Measurements from ENCODE around the gene CFAP20DC. TPM values are rescaled to one million over a fixed set of nuclear protein-coding genes. Genes with fewer than 3 reads are reported as not detected.

The CFAP20DC gene
- total and polyA plus RNA-seq, 2 of the 13 experiments (the other 11 are each of a cell fraction or from before 2014, with no cell fraction given) = not detected

GRCh38 chr3:58864480-58864879 lies 185.3 kb downstream of the CFAP20DC start:
- Histone ChIP-seq H3K36me3 (replicated peaks in 1 of 2; ENCODE audit: control insufficient read depth in 1 of 2, insufficient read depth in 2 of 2, low read length in 2 of 2) (no peaks in the 10 kb centered on the region), H3K4me1 (ENCODE audit: insufficient read depth, low read length) (no peaks in the 10 kb centered on the region), H3K4me3 (replicated peaks in 1 of 3; ENCODE audit: insufficient read depth in 1 of 3, low read depth in 2 of 3, low read length in 3 of 3) (no peak overlapping the region), H3K79me2 (ENCODE audit: insufficient read depth, low read length) (no peaks in the 10 kb centered on the region), H3K27ac (ENCODE audit: extremely low read length, insufficient read depth, low read length) (no peak overlapping the region), H3K4me2 (ENCODE audit: low read depth, low read length) (no peak overlapping the region), H4K20me1 (ENCODE audit: insufficient read depth, low read length) (no peaks in the 10 kb centered on the region), H3K9me3 (ENCODE audit: low read length) (no peaks in the 10 kb centered on the region), H3K27me3 (ENCODE audit: control insufficient read depth in 1 of 2, insufficient read depth in 2 of 2, low read length in 2 of 2) (no peaks in the 10 kb centered on the region), H2AFZ (ENCODE audit: low read length) (no peak overlapping the region), H3K9ac (ENCODE audit: insufficient read depth, low read depth, low read length) (no peak overlapping the region)
- no peak for TF ChIP-seq TOPORS (CRISPR knock-in tag; IDR thresholded peaks at IDR 0.05)
- no peak for TF ChIP-seq SNAPC5 (CRISPR knock-in tag; IDR thresholded peaks at IDR 0.05; ENCODE audit: borderline replicate concordance)
- no peak for TF ChIP-seq ZNF512B (CRISPR knock-in tag; IDR thresholded peaks at IDR 0.05; ENCODE audit: borderline replicate concordance)
- TF ChIP-seq RBAK (CRISPR knock-in tag; IDR thresholded peaks at IDR 0.05) = no peak
- TF ChIP-seq POLR2G (IDR thresholded peaks at IDR 0.05; ENCODE audit: low read depth, low read length) = no peak
- no peak for TF ChIP-seq LBX2 (CRISPR knock-in tag; IDR thresholded peaks at IDR 0.05; ENCODE audit: borderline replicate concordance)
- no peak for TF ChIP-seq SSRP1 (CRISPR knock-in tag; IDR thresholded peaks at IDR 0.05)
- no peak for TF ChIP-seq PAF1 (CRISPR knock-in tag; IDR thresholded peaks at IDR 0.05)
- TF ChIP-seq ZNF713 (CRISPR knock-in tag; IDR thresholded peaks at IDR 0.05) = no peak
- no peak for TF ChIP-seq BCLAF1 (IDR thresholded peaks at IDR 0.05)
- no peak for TF ChIP-seq SYNCRIP (IDR thresholded peaks at IDR 0.05; ENCODE audit: insufficient read depth, low read depth, low read length)
- no peak for TF ChIP-seq ZNF607 (CRISPR knock-in tag; IDR thresholded peaks at IDR 0.05; ENCODE audit: borderline replicate concordance)
- TF ChIP-seq MXI1 (IDR thresholded peaks at IDR 0.05; ENCODE audit: borderline replicate concordance, low read depth, low read length) = no peak
- TF ChIP-seq SKIL (CRISPR knock-in tag; IDR thresholded peaks at IDR 0.05; ENCODE audit: borderline replicate concordance) = no peak
- TF ChIP-seq CREBL2 (CRISPR knock-in tag; IDR thresholded peaks at IDR 0.05; ENCODE audit: borderline replicate concordance) = no peak
- TF ChIP-seq BORCS8-MEF2B (CRISPR knock-in tag; IDR thresholded peaks at IDR 0.05) = no peak
- TF ChIP-seq ZNF761 (CRISPR knock-in tag; conservative IDR thresholded peaks at IDR 0.05) = no peak
- no peak for TF ChIP-seq ZNF549 (CRISPR knock-in tag; IDR thresholded peaks at IDR 0.05)
- BruUV-seq (replicated peaks) = no TSS peak
- intact Hi-C loops (cut with micrococcal nuclease; ENCODE audit: unreplicated experiment) (no loop called here), in situ Hi-C loops (cut with HindIII; ENCODE audit: extremely low pct_ligation_motif_present, low pct_unique_long_range_greater_than_20kb) (no loop called here)
- CTCF ChIA-PET (ENCODE audit: low intra/inter-chr PET ratio, low total read pairs) = no interaction called here
- ATAC-seq (no peak), FAIRE-seq (no peak), DNase-seq (ENCODE audit: low spot score) (no peak)
- POLR2A ChIA-PET = no interaction called here

Data from HepG2 (cell line).